AG08395 (cell line): ENCODE results near the gene COQ10B.
"Not testable (repeated sequence)": the region's sequence is repeated elsewhere in the genome, so short reads cannot be mapped to it uniquely, and the experiment has no call there.

Experiments
- DNase-seq: peaks from one replicate; pipeline ENCODE4 v3.0.0; 2012; ENCODE audit warnings: mixed read lengths, low spot score

Gene COQ10B

GRCh38 chr2:197450935-197451358 is 2.4 kb upstream of the COQ10B start:
- not testable (repeated sequence) for DNase-seq

GRCh38 chr2:197452754-197453122 is 614 bp upstream of the COQ10B start:
- peak; percentile 17 for DNase-seq

GRCh38 chr2:197453914-197454398 is 604 bp downstream of the COQ10B start:
- DNase-seq: peak; percentile 84

- DNase-seq: no peak
Observed at GRCh38 chr2:197454923-197455322, 1.6 kb downstream of the COQ10B start.

GRCh38 chr2:197455428-197455827 is 2.1 kb downstream of the COQ10B start:
- no peak for DNase-seq

- no peak for DNase-seq
Observed at GRCh38 chr2:197460649-197461048, 7.3 kb downstream of the COQ10B start.

- DNase-seq: peak; percentile 13
Observed at GRCh38 chr2:197461057-197461456, 7.7 kb downstream of the COQ10B start.

- DNase-seq: no peak
Observed at GRCh38 chr2:197464175-197464574, 10.8 kb downstream of the COQ10B start.

GRCh38 chr2:197472166-197472565 is 18.8 kb downstream of the COQ10B start:
- DNase-seq: no peak

- DNase-seq: no peak
Observed at GRCh38 chr2:197477797-197478196, 24.4 kb downstream of the COQ10B start.

GRCh38 chr2:197480165-197481036 is 27.0 kb downstream of the COQ10B start:
- no peak for DNase-seq

GRCh38 chr2:197484248-197484647 is 30.9 kb downstream of the COQ10B start:
- DNase-seq: not testable (repeated sequence)

GRCh38 chr2:197486175-197486574 is 32.8 kb downstream of the COQ10B start:
- no peak for DNase-seq

- DNase-seq: no peak
Observed at GRCh38 chr2:197487385-197487784, 34.0 kb downstream of the COQ10B start.

- no peak for DNase-seq
Observed at GRCh38 chr2:197495433-197496134, 42.2 kb downstream of the COQ10B start.

GRCh38 chr2:197496695-197497094 is 43.3 kb downstream of the COQ10B start:
- DNase-seq: no peak

- DNase-seq: no peak
Observed at GRCh38 chr2:197497326-197497725, 44.0 kb downstream of the COQ10B start.

GRCh38 chr2:197498235-197498936 is 45.0 kb downstream of the COQ10B start:
- no peak for DNase-seq

- DNase-seq: peak; percentile 47
Observed at GRCh38 chr2:197498937-197499593, 45.7 kb downstream of the COQ10B start.

GRCh38 chr2:197499594-197500502 is 46.5 kb downstream of the COQ10B start, which contains the start of the genes HSPD1 and HSPE1:
Gene HSPD1, minus strand, starts transcription at chr2:197499840. Its CDS starts 992 bp downstream, at chr2:197498848.
Gene HSPE1, plus strand, starts transcription at chr2:197500379. Its CDS starts 58 bp downstream, at chr2:197500437.
- peak; percentile 97 for DNase-seq
